IMR-90 (cell line): ENCODE results near the gene PCBP3. TPM values are rescaled to one million over a fixed set of nuclear protein-coding genes. Genes with fewer than 3 reads are reported as not detected.

Experiments
- ATAC-seq: fragments of 200-7000 bp; cut with Tn5 transposase; 2 replicates; pipeline ENCODE4 v1.9.1; 2020; ENCODE audit warnings: low read depth, mild to moderate bottlenecking, moderate library complexity
- BruUV-seq: library from RNA; stranded (reverse); fragments of 400-500 nt; replicated peaks from 2 replicates; lab custom pipeline; 2021; lab: Mats Ljungman, UMichigan
- CTCF ChIA-PET: fragments of 300-600 bp; formaldehyde crosslinking; extraction: SDS; loops from one replicate; lab custom pipeline; 2021; ENCODE audit warnings: antibody characterized with exemption; lab: Yijun Ruan, JAX
- POLR2A ChIA-PET: fragments of 300-600 bp; sonication (Branson Sonifier 250); formaldehyde crosslinking; loops from one replicate; lab custom pipeline; 2022; ENCODE audit warnings: antibody characterized with exemption; ENCODE audit not compliant: unreplicated experiment; lab: Charles Lee
- DNase-seq: peaks from one replicate; pipeline ENCODE4 v3.0.0; 2013
- H2AFZ ChIP-seq: replicated peaks from 2 replicates; pipeline ENCODE3; 2013; ENCODE audit warnings: low read length, mild to moderate bottlenecking; ENCODE audit not compliant: poor library complexity
- H2AK5ac ChIP-seq: 2 replicates; pipeline ENCODE4 v1.6.1; 2013; ENCODE audit warnings: low read depth, low read length, inconsistent platforms
- H2AK9ac ChIP-seq: replicated peaks from 2 replicates; pipeline ENCODE3; 2013; ENCODE audit warnings: mild to moderate bottlenecking, low read depth, low read length, moderate library complexity; ENCODE audit not compliant: poor library complexity
- H2BK120ac ChIP-seq: 2 replicates; pipeline ENCODE4 v1.6.1; 2013; ENCODE audit warnings: low read depth, low read length, inconsistent platforms
- H2BK15ac ChIP-seq: 3 replicates; pipeline ENCODE4 v1.6.1; 2013; ENCODE audit warnings: low read depth, low read length, inconsistent platforms
- H2BK20ac ChIP-seq: 2 replicates; pipeline ENCODE4 v1.6.1; 2013; ENCODE audit warnings: low read depth, mild to moderate bottlenecking, inconsistent platforms, low read length, moderate library complexity
- H2BK5ac ChIP-seq: 2 replicates; pipeline ENCODE4 v1.6.1; 2013; ENCODE audit warnings: mild to moderate bottlenecking, low read depth, low read length, inconsistent platforms; ENCODE audit not compliant: poor library complexity, severe bottlenecking
- H3K14ac ChIP-seq: replicated peaks from 2 replicates; pipeline ENCODE4 v1.6.1; 2013; ENCODE audit warnings: low read depth, low read length, inconsistent platforms
- H3K18ac ChIP-seq: 2 replicates; pipeline ENCODE4 v1.6.1; 2013; ENCODE audit warnings: low read depth, low read length, control low read depth
- H3K23ac ChIP-seq: 2 replicates; pipeline ENCODE4 v1.6.1; 2013; ENCODE audit warnings: low read depth, low read length, inconsistent platforms
- H3K27ac ChIP-seq: 2 replicates; pipeline ENCODE4 v1.5.1; 2013; ENCODE audit warnings: mild to moderate bottlenecking, control low read depth, low read length; ENCODE audit not compliant: insufficient read depth
- H3K27me3 ChIP-seq: 2 replicates; pipeline ENCODE4 v1.6.1; 2013; ENCODE audit warnings: low read length; ENCODE audit not compliant: control insufficient read depth, insufficient read depth
- H3K36me3 ChIP-seq: 2 replicates; pipeline ENCODE4 v1.6.1; 2013; ENCODE audit warnings: low read length, mixed read lengths; ENCODE audit not compliant: control insufficient read depth, insufficient read depth
- H3K4ac ChIP-seq: 2 replicates; pipeline ENCODE4 v1.6.1; 2013; ENCODE audit warnings: low read depth, low read length, inconsistent platforms
- H3K4me1 ChIP-seq: 2 replicates; pipeline ENCODE4 v1.6.1; 2013; ENCODE audit warnings: low read length, mixed read lengths; ENCODE audit not compliant: control insufficient read depth, insufficient read depth
- H3K4me2 ChIP-seq: 2 replicates; pipeline ENCODE4 v1.6.1; 2013; ENCODE audit warnings: low read depth, mild to moderate bottlenecking, control low read depth, low read length, moderate library complexity
- H3K4me3 ChIP-seq: 2 replicates; pipeline ENCODE4 v1.5.1; 2013; ENCODE audit warnings: low read depth, mild to moderate bottlenecking, control low read depth, low read length, moderate library complexity; ENCODE audit not compliant: insufficient read depth
- H3K56ac ChIP-seq: 2 replicates; pipeline ENCODE4 v1.6.1; 2013; ENCODE audit warnings: low read length, inconsistent platforms; ENCODE audit not compliant: insufficient read depth; ENCODE audit errors: extremely low read depth
- H3K79me1 ChIP-seq, 2 experiments: 2 replicates each; pipeline ENCODE4 v1.6.1; 2013; ENCODE audit warnings: low read length in 2 of 2, inconsistent platforms in 1 of 2, low read depth in 1 of 2
- H3K9ac ChIP-seq: 2 replicates; pipeline ENCODE4 v1.6.1; 2013; ENCODE audit warnings: low read depth, low read length, control low read depth
- H3K9me1 ChIP-seq: 2 replicates; pipeline ENCODE4 v1.6.1; 2013; ENCODE audit warnings: low read length, inconsistent platforms; ENCODE audit not compliant: insufficient read depth
- H3K9me3 ChIP-seq: 2 replicates; pipeline ENCODE4 v1.6.1; 2013; ENCODE audit warnings: low read length; ENCODE audit not compliant: control insufficient read depth, insufficient read depth
- H4K20me1 ChIP-seq: 2 replicates; pipeline ENCODE4 v1.6.1; 2013; ENCODE audit warnings: low read length, inconsistent platforms; ENCODE audit not compliant: insufficient read depth
- H4K5ac ChIP-seq: 2 replicates; pipeline ENCODE4 v1.6.1; 2013; ENCODE audit warnings: mild to moderate bottlenecking, low read depth, low read length, control low read depth
- H4K8ac ChIP-seq, 2 experiments: 2 replicates each; pipeline ENCODE4 v1.6.1; 2013; ENCODE audit warnings: low read depth in 2 of 2, low read length in 2 of 2, control low read depth in 1 of 2, inconsistent platforms in 1 of 2
- H4K91ac ChIP-seq: 2 replicates; pipeline ENCODE4 v1.6.1; 2013; ENCODE audit warnings: low read depth, low read length, inconsistent platforms; ENCODE audit not compliant: insufficient read depth
- BHLHE40 ChIP-seq: fragments of 150-350 bp; IDR thresholded peaks from 2 replicates; pipeline ENCODE4 v1.6.1; 2016; ENCODE audit warnings: mild to moderate bottlenecking, low read depth, low read length
- CEBPB ChIP-seq: IDR thresholded peaks from 2 replicates; pipeline ENCODE4 v1.6.1; 2012; ENCODE audit warnings: low read depth, low read length, improper control_type of control experiment
- CHD1 ChIP-seq: IDR thresholded peaks from 2 replicates; pipeline ENCODE4 v1.6.1; 2012; ENCODE audit warnings: low read depth, low read length, improper control_type of control experiment
- FOS ChIP-seq: fragments of 150-350 bp; IDR thresholded peaks from 2 replicates; pipeline ENCODE4 v1.6.1; 2016; ENCODE audit warnings: low read depth, low read length
- MAFK ChIP-seq: IDR thresholded peaks from 2 replicates; pipeline ENCODE4 v1.6.1; 2012; ENCODE audit warnings: low read depth, low read length, improper control_type of control experiment
- MAZ ChIP-seq: IDR thresholded peaks from 2 replicates; pipeline ENCODE4 v1.6.1; 2012; ENCODE audit warnings: low read depth, mild to moderate bottlenecking, low read length, improper control_type of control experiment, moderate library complexity, borderline replicate concordance
- MXI1 ChIP-seq: IDR thresholded peaks from 2 replicates; pipeline ENCODE4 v1.6.1; 2012; ENCODE audit warnings: low read depth, mild to moderate bottlenecking, low read length, moderate library complexity, borderline replicate concordance
- NFE2L2 ChIP-seq: fragments of 150-350 bp; IDR thresholded peaks from 2 replicates; pipeline ENCODE4 v1.6.1; 2016; ENCODE audit warnings: low read depth, mild to moderate bottlenecking, low read length
- POLR2A ChIP-seq: IDR thresholded peaks from 2 replicates; pipeline ENCODE4 v1.6.1; 2012; ENCODE audit warnings: mild to moderate bottlenecking, low read depth, low read length
- RAD21 ChIP-seq: IDR thresholded peaks from 2 replicates; pipeline ENCODE4 v1.6.1; 2012; ENCODE audit warnings: low read length, improper control_type of control experiment
- RCOR1 ChIP-seq: IDR thresholded peaks from 2 replicates; pipeline ENCODE4 v1.6.1; 2012; ENCODE audit warnings: mild to moderate bottlenecking, low read length, improper control_type of control experiment; ENCODE audit not compliant: insufficient replicate concordance
- RFX5 ChIP-seq: IDR thresholded peaks from 2 replicates; pipeline ENCODE4 v1.8.0; 2012; ENCODE audit warnings: low read depth, mild to moderate bottlenecking, low read length, moderate library complexity
- SMC3 ChIP-seq: fragments of 150-350 bp; IDR thresholded peaks from 2 replicates; pipeline ENCODE4 v1.6.1; 2016; ENCODE audit warnings: low read depth, mild to moderate bottlenecking, antibody characterized with exemption, low read length, moderate library complexity
- WGBS, 2 experiments: methylation state at CpG; one replicate each; pipeline versions ENCODE4 v1.1.5 to v1.1.7; 2013; ENCODE audit warnings: missing lambda C conversion rate in 2 of 2; ENCODE audit not compliant: insufficient read length in 1 of 2; ENCODE audit errors: extremely low coverage in 2 of 2; 5-methylcytosine and 5-hydroxymethylcytosine counted together
- dilution Hi-C: fragments of 300-500 bp; cut with HindIII; formaldehyde crosslinking; loops from one replicate; pipeline ENCODE4 v1.14.3; 2018; ENCODE audit warnings: low sequenced_read_pairs; ENCODE audit not compliant: unreplicated experiment
- in situ Hi-C: fragments of 300-500 bp; cut with MboI; formaldehyde crosslinking; loops from 3 replicates; pipeline ENCODE4 v1.14.3; 2019; ENCODE audit warnings: low sequenced_read_pairs, inconsistent platforms, mixed read lengths
- intact Hi-C: fragments of 100-400 bp; cut with micrococcal nuclease; formaldehyde crosslinking; loops from 2 replicates; pipeline ENCODE4 v1.10.0; 2022
- polyA plus RNA-seq, 3 experiments: library from polyadenylated mRNA; depleted of rRNA; stranded (reverse); fragments of >200 nt; gene quantifications; 2 replicates each; pipeline ENCODE4 v1.2.3, GENCODE V29; 2012; ENCODE audit warnings: low replicate concordance in 1 of 3
- total RNA-seq: library from RNA; depleted of rRNA; stranded (reverse); fragments of >200 nt; gene quantifications from 2 replicates; pipeline ENCODE4 v1.2.3, GENCODE V29; 2012
- TF ChIP-seq, protein P1 (sequence below): fragments of 150-350 bp; IDR thresholded peaks from 2 replicates; pipeline ENCODE4 v1.6.1; 2017; ENCODE audit warnings: mild to moderate bottlenecking, antibody characterized with exemption, low read length, low read depth
- TF ChIP-seq, protein P2 (sequence below): fragments of 150-350 bp; IDR thresholded peaks from 2 replicates; pipeline ENCODE4 v1.6.1; 2016; ENCODE audit warnings: low read depth, mild to moderate bottlenecking, low read length, moderate library complexity, borderline replicate concordance
- TF ChIP-seq, protein P3 (sequence below): conservative IDR thresholded peaks from 2 replicates; pipeline ENCODE4 v1.5.1; 2012; ENCODE audit warnings: mild to moderate bottlenecking, low read depth, low read length, improper control_type of control experiment

The PCBP3 gene
- total and polyA plus RNA-seq, 2 of the 4 experiments (the other 2 are of a cell fraction): 2.9 to 3.9 TPM

DNA sequence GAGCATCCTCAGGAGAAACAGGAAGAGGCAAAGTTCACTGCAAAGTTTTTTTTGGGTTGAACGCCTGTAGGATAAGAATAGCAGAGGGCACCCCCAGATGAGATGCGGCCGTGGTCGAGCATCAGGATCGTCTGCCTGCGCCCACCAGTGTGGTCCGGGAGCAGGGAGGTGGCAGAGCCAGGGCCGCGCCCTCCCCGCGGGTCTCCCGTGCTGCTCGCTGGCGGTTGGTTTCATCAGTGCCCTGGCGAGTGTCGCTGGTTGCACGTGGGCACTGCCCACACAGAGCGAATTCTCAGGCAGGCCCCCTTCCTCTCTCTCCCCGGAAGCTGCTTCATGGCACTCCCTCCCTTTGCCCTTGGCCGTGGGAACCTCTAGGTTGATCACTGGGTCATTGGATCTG, 120.0 kb downstream of the PCBP3 start:
- Histone ChIP-seq H2AFZ (no peak overlapping the region), H3K27ac (no peak overlapping the region), H3K9me1 (no peaks in the 10 kb centered on the region), H3K9ac (no peak overlapping the region), H2BK15ac (no peak overlapping the region), H4K5ac (no peak overlapping the region), H3K18ac (no peak overlapping the region), H3K27me3 (no peaks in the 10 kb centered on the region), H3K9me3 (peaks cover 2% of the 10 kb centered on the region; the same call in 1 of the 2 replicates), H3K23ac (no peak overlapping the region), H3K4me1 (peaks cover 1% of the 10 kb centered on the region), H2AK5ac (no peak overlapping the region), H3K14ac (no peak overlapping the region), H4K20me1 (no peaks in the 10 kb centered on the region), H3K4me2 (no peak overlapping the region), H4K91ac (no peak overlapping the region), H3K36me3 (no peaks in the 10 kb centered on the region), H2AK9ac (no peak overlapping the region), H2BK5ac (no peak overlapping the region), H2BK20ac (no peak overlapping the region), H3K79me1 (no peaks in the 10 kb centered on the region), H4K8ac (no peak overlapping the region), H3K56ac (no peak overlapping the region), H2BK120ac (no peak overlapping the region), H3K4ac (no peak overlapping the region), H3K4me3 (no peak overlapping the region)
- intact Hi-C loops (no loop called here), dilution Hi-C loops (no loop called here), in situ Hi-C loops (no loop called here)
- ChIA-PET CTCF (interaction anchor here (0.6 to 0.7 kb wide), 2 partner anchors 119 to 167 kb away, joined by 4 to 6 read pairs; no protein-coding TSS in a partner anchor), POLR2A (no interaction called here)
- 91% methylated on average over 15 of the region's 20 CpGs; no CpG with 5 or more reads in 1 of the 2 experiments for WGBS, 2 experiments
- DNase-seq: no peak
- TF ChIP-seq NFE2L2 (no peak), MXI1 (no peak), SMC3 (no peak), CEBPB (no peak), CHD1 (no peak), RAD21 (no peak), POLR2A (no peak), MAZ (no peak), MAFK (no peak), FOS (no peak), RFX5 (no peak), BHLHE40 (no peak), RCOR1 (no peak)
- TF ChIP-seq, protein P1, sequence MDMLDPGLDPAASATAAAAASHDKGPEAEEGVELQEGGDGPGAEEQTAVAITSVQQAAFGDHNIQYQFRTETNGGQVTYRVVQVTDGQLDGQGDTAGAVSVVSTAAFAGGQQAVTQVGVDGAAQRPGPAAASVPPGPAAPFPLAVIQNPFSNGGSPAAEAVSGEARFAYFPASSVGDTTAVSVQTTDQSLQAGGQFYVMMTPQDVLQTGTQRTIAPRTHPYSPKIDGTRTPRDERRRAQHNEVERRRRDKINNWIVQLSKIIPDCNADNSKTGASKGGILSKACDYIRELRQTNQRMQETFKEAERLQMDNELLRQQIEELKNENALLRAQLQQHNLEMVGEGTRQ: no peak
- TF ChIP-seq, protein P2, sequence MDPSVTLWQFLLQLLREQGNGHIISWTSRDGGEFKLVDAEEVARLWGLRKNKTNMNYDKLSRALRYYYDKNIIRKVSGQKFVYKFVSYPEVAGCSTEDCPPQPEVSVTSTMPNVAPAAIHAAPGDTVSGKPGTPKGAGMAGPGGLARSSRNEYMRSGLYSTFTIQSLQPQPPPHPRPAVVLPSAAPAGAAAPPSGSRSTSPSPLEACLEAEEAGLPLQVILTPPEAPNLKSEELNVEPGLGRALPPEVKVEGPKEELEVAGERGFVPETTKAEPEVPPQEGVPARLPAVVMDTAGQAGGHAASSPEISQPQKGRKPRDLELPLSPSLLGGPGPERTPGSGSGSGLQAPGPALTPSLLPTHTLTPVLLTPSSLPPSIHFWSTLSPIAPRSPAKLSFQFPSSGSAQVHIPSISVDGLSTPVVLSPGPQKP: no peak
- TF ChIP-seq, protein P3, sequence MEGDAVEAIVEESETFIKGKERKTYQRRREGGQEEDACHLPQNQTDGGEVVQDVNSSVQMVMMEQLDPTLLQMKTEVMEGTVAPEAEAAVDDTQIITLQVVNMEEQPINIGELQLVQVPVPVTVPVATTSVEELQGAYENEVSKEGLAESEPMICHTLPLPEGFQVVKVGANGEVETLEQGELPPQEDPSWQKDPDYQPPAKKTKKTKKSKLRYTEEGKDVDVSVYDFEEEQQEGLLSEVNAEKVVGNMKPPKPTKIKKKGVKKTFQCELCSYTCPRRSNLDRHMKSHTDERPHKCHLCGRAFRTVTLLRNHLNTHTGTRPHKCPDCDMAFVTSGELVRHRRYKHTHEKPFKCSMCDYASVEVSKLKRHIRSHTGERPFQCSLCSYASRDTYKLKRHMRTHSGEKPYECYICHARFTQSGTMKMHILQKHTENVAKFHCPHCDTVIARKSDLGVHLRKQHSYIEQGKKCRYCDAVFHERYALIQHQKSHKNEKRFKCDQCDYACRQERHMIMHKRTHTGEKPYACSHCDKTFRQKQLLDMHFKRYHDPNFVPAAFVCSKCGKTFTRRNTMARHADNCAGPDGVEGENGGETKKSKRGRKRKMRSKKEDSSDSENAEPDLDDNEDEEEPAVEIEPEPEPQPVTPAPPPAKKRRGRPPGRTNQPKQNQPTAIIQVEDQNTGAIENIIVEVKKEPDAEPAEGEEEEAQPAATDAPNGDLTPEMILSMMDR: no peak
- ATAC-seq: no peak
- BruUV-seq: no TSS peak
